ENCODE results near the gene MIP.

The MIP gene

GRCh38 chr12:56431850-56432249 is 22.6 kb downstream of the MIP start:
- Histone ChIP-seq H3K9me3 (no peaks in the 10 kb centered on the region), H3K4me1 (no peaks in the 10 kb centered on the region), H3K36me3 (peaks cover 37% of the 10 kb centered on the region), H3K27me3 (no peaks in the 10 kb centered on the region), H3K4me3 (ENCODE audit: low read depth, low read length) (no peak overlapping the region)
- no peak for TF ChIP-seq CTCF (IDR thresholded peaks at IDR 0.05; ENCODE audit: low read depth, low read length)
- no peak for DNase-seq

- no peaks in the 10 kb centered on the region for H3K4me1 ChIP-seq
- H3K9me3 ChIP-seq: no peaks in the 10 kb centered on the region
- peaks cover 37% of the 10 kb centered on the region for H3K36me3 ChIP-seq
- DNase-seq: no peak
- H3K27me3 ChIP-seq: no peaks in the 10 kb centered on the region
- no peak overlapping the region for H3K4me3 ChIP-seq (ENCODE audit: low read depth, low read length)
- TF ChIP-seq CTCF (IDR thresholded peaks at IDR 0.05; ENCODE audit: low read depth, low read length): no peak
These were observed 23.2 kb downstream of the MIP start for GRCh38 chr12:56431288-56431687.

GRCh38 chr12:56425940-56426438 is 28.5 kb downstream of the MIP start:
- no peak overlapping the region for H3K4me3 ChIP-seq (ENCODE audit: low read depth, low read length)
- no peaks in the 10 kb centered on the region for H3K9me3 ChIP-seq
- no peaks in the 10 kb centered on the region for H3K27me3 ChIP-seq
- no peaks in the 10 kb centered on the region for H3K4me1 ChIP-seq
- no peak for TF ChIP-seq CTCF (IDR thresholded peaks at IDR 0.05; ENCODE audit: low read depth, low read length)
- peaks cover 74% of the 10 kb centered on the region for H3K36me3 ChIP-seq
- no peak for DNase-seq

GRCh38 chr12:56425193-56425592 is 29.3 kb downstream of the MIP start:
- Histone ChIP-seq H3K36me3 (peaks cover 74% of the 10 kb centered on the region), H3K4me1 (no peaks in the 10 kb centered on the region), H3K4me3 (ENCODE audit: low read depth, low read length) (no peak overlapping the region), H3K9me3 (no peaks in the 10 kb centered on the region), H3K27me3 (no peaks in the 10 kb centered on the region)
- TF ChIP-seq CTCF (IDR thresholded peaks at IDR 0.05; ENCODE audit: low read depth, low read length): no peak
- DNase-seq: no peak

GRCh38 chr12:56420411-56420810 is 34.0 kb downstream of the MIP start:
- peaks cover 57% of the 10 kb centered on the region for H3K36me3 ChIP-seq
- DNase-seq: no peak
- no peaks in the 10 kb centered on the region for H3K27me3 ChIP-seq
- no peak for TF ChIP-seq CTCF (IDR thresholded peaks at IDR 0.05; ENCODE audit: low read depth, low read length)
- no peaks in the 10 kb centered on the region for H3K9me3 ChIP-seq
- no peaks in the 10 kb centered on the region for H3K4me1 ChIP-seq
- no peak overlapping the region for H3K4me3 ChIP-seq (ENCODE audit: low read depth, low read length)

GRCh38 chr12:56417739-56418138 is 36.7 kb downstream of the MIP start:
- H3K36me3 ChIP-seq: peaks cover 34% of the 10 kb centered on the region
- no peaks in the 10 kb centered on the region for H3K9me3 ChIP-seq
- no peaks in the 10 kb centered on the region for H3K4me1 ChIP-seq
- TF ChIP-seq CTCF (IDR thresholded peaks at IDR 0.05; ENCODE audit: low read depth, low read length): no peak
- H3K4me3 ChIP-seq (ENCODE audit: low read depth, low read length): no peak overlapping the region
- H3K27me3 ChIP-seq: no peaks in the 10 kb centered on the region
- no peak for DNase-seq

Measured in BE2C (cell line).